Measurements from ENCODE around the gene HDDC3.

HDDC3 gene

GRCh38 chr15:90880381-90881145 is 51.8 kb downstream of the HDDC3 start:
- ATAC-seq (replicated peaks) (no peak), DNase-seq (no peak)
- Mint-ChIP-seq H3K36me3 (peaks cover 34 to 40% of the 10 kb centered on the region in 2 donors), H3K9me3 (no peaks in the 10 kb centered on the region), H3K4me1 (peaks cover 10 to 33% of the 10 kb centered on the region in 2 donors), H3K4me3 (no peak overlapping the region), H3K27me3 (no peaks in the 10 kb centered on the region), H3K27ac (no peak overlapping the region)
